ENCODE data around the gene FEZF1. TPM values are rescaled to one million over a fixed set of nuclear protein-coding genes. Genes with fewer than 3 reads are reported as not detected.

The FEZF1 gene
- total RNA-seq, 2 donors from 2014 or later, result not detected

DNA sequence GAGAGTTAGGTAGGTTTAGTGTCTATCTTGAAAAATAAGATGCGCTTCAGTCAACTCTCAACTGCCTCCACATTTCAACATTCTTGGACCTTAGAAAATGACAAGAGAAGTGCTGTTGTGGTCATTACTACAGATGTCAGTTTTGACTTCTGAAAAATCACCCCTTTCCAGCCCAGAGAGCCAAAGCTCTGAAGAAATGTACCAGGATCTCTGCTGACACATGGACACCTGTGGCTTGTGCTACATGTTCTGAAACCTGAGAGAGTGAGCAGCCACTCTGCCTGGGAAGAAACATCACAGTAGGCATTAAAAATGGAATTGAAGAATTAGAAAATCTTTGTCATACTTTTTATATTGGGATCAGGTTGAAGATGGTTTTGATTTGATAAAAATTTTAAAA lies 35.9 kb upstream of the FEZF1 start:
- no peak overlapping the region for H3K27ac ChIP-seq
- H3K36me3 ChIP-seq (replicated peaks in 1 of 2; ENCODE audit: insufficient read depth in 1 of 2, low read depth in 2 of 2), result no peaks in the 10 kb centered on the region
- H3K27me3 ChIP-seq, result no peaks in the 10 kb centered on the region
- no peaks in the 10 kb centered on the region for H3K4me1 ChIP-seq
- no peak for DNase-seq
- intact Hi-C loops (cut with DNase I), result no loop called here
- H3K9me3 ChIP-seq, result no peaks in the 10 kb centered on the region
- H3K4me3 ChIP-seq, result no peak overlapping the region
- 79 to 100% methylated on average over 1 of the region's 1 CpG for WGBS, 2 donors
- ATAC-seq, result no peak
- no peak for TF ChIP-seq POLR2A (IDR thresholded peaks at IDR 0.05)
- TF ChIP-seq, protein P1, sequence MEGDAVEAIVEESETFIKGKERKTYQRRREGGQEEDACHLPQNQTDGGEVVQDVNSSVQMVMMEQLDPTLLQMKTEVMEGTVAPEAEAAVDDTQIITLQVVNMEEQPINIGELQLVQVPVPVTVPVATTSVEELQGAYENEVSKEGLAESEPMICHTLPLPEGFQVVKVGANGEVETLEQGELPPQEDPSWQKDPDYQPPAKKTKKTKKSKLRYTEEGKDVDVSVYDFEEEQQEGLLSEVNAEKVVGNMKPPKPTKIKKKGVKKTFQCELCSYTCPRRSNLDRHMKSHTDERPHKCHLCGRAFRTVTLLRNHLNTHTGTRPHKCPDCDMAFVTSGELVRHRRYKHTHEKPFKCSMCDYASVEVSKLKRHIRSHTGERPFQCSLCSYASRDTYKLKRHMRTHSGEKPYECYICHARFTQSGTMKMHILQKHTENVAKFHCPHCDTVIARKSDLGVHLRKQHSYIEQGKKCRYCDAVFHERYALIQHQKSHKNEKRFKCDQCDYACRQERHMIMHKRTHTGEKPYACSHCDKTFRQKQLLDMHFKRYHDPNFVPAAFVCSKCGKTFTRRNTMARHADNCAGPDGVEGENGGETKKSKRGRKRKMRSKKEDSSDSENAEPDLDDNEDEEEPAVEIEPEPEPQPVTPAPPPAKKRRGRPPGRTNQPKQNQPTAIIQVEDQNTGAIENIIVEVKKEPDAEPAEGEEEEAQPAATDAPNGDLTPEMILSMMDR (IDR thresholded peaks at IDR 0.05), result no peak

DNA sequence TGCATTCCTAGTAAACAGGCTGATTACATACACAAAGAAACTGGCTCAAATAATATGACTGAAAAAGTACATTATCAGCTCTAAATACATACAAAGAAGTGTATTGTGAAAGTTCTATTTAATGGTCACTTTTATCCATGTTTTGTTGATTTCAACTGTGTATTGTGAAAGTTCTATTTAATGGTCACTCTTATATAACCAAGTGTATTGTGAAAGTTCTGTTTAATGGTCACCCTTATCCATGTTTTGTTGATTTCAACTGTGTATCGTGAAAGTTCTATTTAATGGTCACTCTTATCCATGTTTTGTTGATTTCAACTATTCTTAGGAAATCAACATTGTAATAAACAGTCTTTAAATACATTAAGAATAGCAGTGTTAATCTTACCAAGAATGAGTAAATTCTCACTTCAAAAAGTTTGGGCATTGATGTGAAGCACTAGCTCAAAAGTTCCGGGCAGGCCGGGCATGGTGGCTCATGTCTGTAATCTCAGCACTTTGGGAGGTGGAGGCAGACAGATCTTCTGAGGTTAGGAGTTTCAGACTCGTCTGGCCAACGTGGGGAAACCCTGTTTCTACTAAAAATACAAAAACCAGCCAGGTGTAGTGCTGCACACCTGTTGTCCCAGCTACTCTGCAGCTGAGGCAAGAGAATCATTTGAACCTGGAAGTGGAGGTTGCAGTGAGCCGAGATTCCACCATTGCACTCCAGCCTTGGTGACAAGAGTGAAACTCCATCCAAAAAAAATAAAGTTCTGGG lies 34.8 kb upstream of the FEZF1 start:
- no peak for TF ChIP-seq POLR2A (IDR thresholded peaks at IDR 0.05)
- TF ChIP-seq, protein P1 (IDR thresholded peaks at IDR 0.05), result no peak
- Histone ChIP-seq H3K9me3 (no peaks in the 10 kb centered on the region), H3K4me1 (no peaks in the 10 kb centered on the region), H3K27me3 (no peaks in the 10 kb centered on the region), H3K27ac (no peak overlapping the region), H3K36me3 (replicated peaks in 1 of 2; ENCODE audit: insufficient read depth in 1 of 2, low read depth in 2 of 2) (no peaks in the 10 kb centered on the region), H3K4me3 (no peak overlapping the region)
- DNase-seq (no peak), ATAC-seq (no peak)
- intact Hi-C loops (cut with DNase I), result no loop called here
- WGBS, 2 donors, result 76 to 85% methylated on average over 6 of the region's 6 CpGs

DNA sequence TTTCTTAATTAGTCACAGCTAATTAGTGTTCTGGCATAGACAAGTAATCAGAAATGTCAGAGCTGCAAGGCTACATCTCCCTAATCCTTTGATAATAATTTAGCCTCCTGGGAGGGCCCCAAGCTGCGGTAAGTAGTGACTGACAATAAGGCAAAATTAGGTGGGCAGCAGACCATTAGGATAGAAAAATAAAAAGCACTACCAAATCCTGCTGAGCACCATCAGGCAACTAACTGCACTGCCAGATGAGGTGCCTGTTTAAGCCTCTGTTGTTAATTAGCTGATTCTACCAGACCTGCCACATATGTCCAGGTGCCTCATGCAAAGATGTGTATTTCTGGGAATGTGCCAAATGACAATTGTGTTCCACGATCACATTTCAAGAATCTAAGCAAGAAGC lies 32.5 kb upstream of the FEZF1 start:
- TF ChIP-seq, protein P1 (IDR thresholded peaks at IDR 0.05), result no peak
- no peak for TF ChIP-seq POLR2A (IDR thresholded peaks at IDR 0.05)
- ATAC-seq (no peak), DNase-seq (no peak)
- Histone ChIP-seq H3K9me3 (no peaks in the 10 kb centered on the region), H3K27me3 (no peaks in the 10 kb centered on the region), H3K4me3 (no peak overlapping the region), H3K4me1 (no peaks in the 10 kb centered on the region), H3K27ac (no peak overlapping the region), H3K36me3 (replicated peaks in 1 of 2; ENCODE audit: insufficient read depth in 1 of 2, low read depth in 2 of 2) (no peaks in the 10 kb centered on the region)
- intact Hi-C loops (cut with DNase I), result no loop called here
- 83 to 98% methylated on average over 2 of the region's 2 CpGs for WGBS, 2 donors

DNA sequence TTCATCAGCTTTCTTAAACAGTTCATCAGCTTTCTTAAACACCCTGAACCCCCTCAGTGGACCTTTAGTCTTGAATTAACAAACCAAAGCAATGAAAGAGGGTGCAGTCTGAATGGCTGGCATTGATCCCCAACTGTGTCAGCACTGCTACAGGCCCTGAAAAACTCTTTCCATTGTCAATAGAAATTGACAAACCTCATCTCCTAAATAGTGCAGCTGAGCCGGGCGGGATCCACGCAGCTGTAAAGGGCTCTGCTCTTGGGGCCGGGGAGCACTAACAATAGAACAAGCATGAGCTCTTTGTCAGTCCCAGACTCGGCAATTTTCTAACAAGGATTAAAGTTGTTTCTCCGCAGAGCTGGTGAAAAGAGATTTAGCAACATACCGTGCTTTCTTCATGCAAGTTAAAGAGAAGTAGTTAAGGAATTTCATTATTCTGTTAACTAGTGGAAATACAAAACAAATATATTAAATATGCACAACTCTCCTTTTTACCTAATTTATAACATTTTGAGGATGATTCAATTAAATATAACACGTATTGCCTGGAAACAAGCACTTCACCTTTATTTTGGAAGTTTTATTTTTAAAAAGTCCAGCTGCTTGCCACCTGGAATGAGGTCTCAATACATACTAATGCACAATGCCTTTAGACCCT lies 24.7 kb upstream of the FEZF1 start:
- WGBS, 2 donors, result 78 to 90% methylated on average over 8 of the region's 8 CpGs
- no peaks in the 10 kb centered on the region for H3K36me3 ChIP-seq (replicated peaks in 1 of 2; ENCODE audit: insufficient read depth in 1 of 2, low read depth in 2 of 2)

More for the DNA sequence above, 24.7 kb upstream of the FEZF1 start:
- ATAC-seq (no peak), DNase-seq (no peak)
- no peak overlapping the region for H3K4me3 ChIP-seq
- intact Hi-C loops (cut with DNase I), result no loop called here
- H3K4me1 ChIP-seq, result no peaks in the 10 kb centered on the region
- H3K27ac ChIP-seq, result no peak overlapping the region
- TF ChIP-seq, protein P1 (IDR thresholded peaks at IDR 0.05), result no peak
- TF ChIP-seq POLR2A (IDR thresholded peaks at IDR 0.05), result no peak
- H3K9me3 ChIP-seq, result no peaks in the 10 kb centered on the region
- peaks cover 0 to 5% of the 10 kb centered on the region in 2 donors for H3K27me3 ChIP-seq
